Measurements from ENCODE around the gene STK32C. TPM values are rescaled to one million over a fixed set of nuclear protein-coding genes. Genes with fewer than 3 reads are reported as not detected.

Gene STK32C
- total RNA-seq, 1 experiment from 2014 or later, result 13.9 TPM

- no TSS peak for BruUV-seq (replicated peaks)
- no peak overlapping the region for H3K27ac ChIP-seq
- intact Hi-C loops (cut with micrococcal nuclease; ENCODE audit: unreplicated experiment), result no loop called here
- no peaks in the 10 kb centered on the region for H3K4me1 ChIP-seq (replicated peaks; ENCODE audit: insufficient read depth)
- H3K27me3 ChIP-seq (ENCODE audit: insufficient read depth, low read depth), result no peaks in the 10 kb centered on the region
- H3K36me3 ChIP-seq (ENCODE audit: low read depth), result no peaks in the 10 kb centered on the region
- POLR2A ChIA-PET (ENCODE audit: unreplicated experiment), result no interaction called here
- H3K4me3 ChIP-seq, result no peak overlapping the region
- no peak overlapping the region for H3K4me2 ChIP-seq
- no peaks in the 10 kb centered on the region for H3K79me2 ChIP-seq (ENCODE audit: low read depth)
- CTCF ChIA-PET, result interaction anchor here (0.6 kb wide), 1 partner anchor 15 kb away, joined by 7 read pairs; no protein-coding TSS in a partner anchor
- no peaks in the 10 kb centered on the region for H3K9me2 ChIP-seq (ENCODE audit: insufficient read depth)
- no peak for TF ChIP-seq CTCF (conservative IDR thresholded peaks at IDR 0.05)
- no peak for TF ChIP-seq EZH2 (IDR thresholded peaks at IDR 0.05; ENCODE audit: low read depth)
- H2AFZ ChIP-seq, result no peak overlapping the region
- H3F3A ChIP-seq (ENCODE audit: insufficient read depth, low read depth), result peaks cover 3% of the 10 kb centered on the region; the same call in 1 of the 2 replicates
- no peaks in the 10 kb centered on the region for H4K20me1 ChIP-seq (ENCODE audit: insufficient read depth)
- H3K9me3 ChIP-seq (ENCODE audit: insufficient read depth, low read depth), result no peaks in the 10 kb centered on the region
- DNase-seq, result no peak
Measured at GRCh38 chr10:132277311-132277741, 30.4 kb downstream of the STK32C start.

GRCh38 chr10:132276706-132277105, 31.0 kb downstream of the STK32C start:
- Histone ChIP-seq H3K9me2 (ENCODE audit: insufficient read depth) (no peaks in the 10 kb centered on the region), H3K36me3 (ENCODE audit: low read depth) (no peaks in the 10 kb centered on the region), H3K4me3 (no peak overlapping the region), H3K4me2 (no peak overlapping the region), H3K79me2 (ENCODE audit: low read depth) (no peaks in the 10 kb centered on the region), H3K27me3 (ENCODE audit: insufficient read depth, low read depth) (no peaks in the 10 kb centered on the region), H2AFZ (no peak overlapping the region), H3K27ac (no peak overlapping the region), H3F3A (ENCODE audit: insufficient read depth, low read depth) (peaks cover 3% of the 10 kb centered on the region; the same call in 1 of the 2 replicates), H3K9me3 (ENCODE audit: insufficient read depth, low read depth) (no peaks in the 10 kb centered on the region), H3K4me1 (replicated peaks; ENCODE audit: insufficient read depth) (no peaks in the 10 kb centered on the region), H4K20me1 (ENCODE audit: insufficient read depth) (no peaks in the 10 kb centered on the region)
- intact Hi-C loops (cut with micrococcal nuclease; ENCODE audit: unreplicated experiment), result no loop called here
- ChIA-PET POLR2A (ENCODE audit: unreplicated experiment) (no interaction called here), CTCF (no interaction called here)
- no peak for DNase-seq
- BruUV-seq (replicated peaks), result no TSS peak
- TF ChIP-seq CTCF (conservative IDR thresholded peaks at IDR 0.05) (no peak), EZH2 (IDR thresholded peaks at IDR 0.05; ENCODE audit: low read depth) (no peak)

GRCh38 chr10:132276179-132276675, 31.5 kb downstream of the STK32C start:
- H3K9me2 ChIP-seq (ENCODE audit: insufficient read depth), result no peaks in the 10 kb centered on the region
- BruUV-seq (replicated peaks), result no TSS peak
- H3K36me3 ChIP-seq (ENCODE audit: low read depth), result no peaks in the 10 kb centered on the region
- intact Hi-C loops (cut with micrococcal nuclease; ENCODE audit: unreplicated experiment), result no loop called here
- H3K9me3 ChIP-seq (ENCODE audit: insufficient read depth, low read depth), result no peaks in the 10 kb centered on the region
- ChIA-PET POLR2A (ENCODE audit: unreplicated experiment) (no interaction called here), CTCF (no interaction called here)
- H3K79me2 ChIP-seq (ENCODE audit: low read depth), result no peaks in the 10 kb centered on the region
- no peaks in the 10 kb centered on the region for H3K27me3 ChIP-seq (ENCODE audit: insufficient read depth, low read depth)
- no peak overlapping the region for H3K4me3 ChIP-seq
- H3K4me2 ChIP-seq, result no peak overlapping the region
- H2AFZ ChIP-seq, result no peak overlapping the region
- no peaks in the 10 kb centered on the region for H3K4me1 ChIP-seq (replicated peaks; ENCODE audit: insufficient read depth)
- H4K20me1 ChIP-seq (ENCODE audit: insufficient read depth), result no peaks in the 10 kb centered on the region
- TF ChIP-seq CTCF (conservative IDR thresholded peaks at IDR 0.05) (no peak), EZH2 (IDR thresholded peaks at IDR 0.05; ENCODE audit: low read depth) (no peak)
- no peak for DNase-seq
- peaks cover 1% of the 10 kb centered on the region; the same call in 1 of the 2 replicates for H3F3A ChIP-seq (ENCODE audit: insufficient read depth, low read depth)
- no peak overlapping the region for H3K27ac ChIP-seq
